A549 treated with Hydrocortisone at 1 μM for 4 hours (cell line): ENCODE measurements around the gene ZSCAN20. TPM values are rescaled to one million over a fixed set of nuclear protein-coding genes. Genes with fewer than 3 reads are reported as not detected.

Experiments
- total RNA-seq: library from RNA; stranded (reverse); fragments of 200-300 nt; extraction: Qiagen RNA extraction; gene quantifications from 5 replicates; pipeline ENCODE4 v1.2.3, GENCODE V29; 2022

ZSCAN20 gene
- 1.4 to 2.9 TPM (median 1.9 TPM) in 5 replicates for total RNA-seq

GRCh38 chr1:33472269-33472980 is at the start of gene ZSCAN20:
Gene ZSCAN20, plus strand, starts transcription at chr1:33472645. Its CDS starts 6,644 bp downstream, at chr1:33479289.

DNA sequence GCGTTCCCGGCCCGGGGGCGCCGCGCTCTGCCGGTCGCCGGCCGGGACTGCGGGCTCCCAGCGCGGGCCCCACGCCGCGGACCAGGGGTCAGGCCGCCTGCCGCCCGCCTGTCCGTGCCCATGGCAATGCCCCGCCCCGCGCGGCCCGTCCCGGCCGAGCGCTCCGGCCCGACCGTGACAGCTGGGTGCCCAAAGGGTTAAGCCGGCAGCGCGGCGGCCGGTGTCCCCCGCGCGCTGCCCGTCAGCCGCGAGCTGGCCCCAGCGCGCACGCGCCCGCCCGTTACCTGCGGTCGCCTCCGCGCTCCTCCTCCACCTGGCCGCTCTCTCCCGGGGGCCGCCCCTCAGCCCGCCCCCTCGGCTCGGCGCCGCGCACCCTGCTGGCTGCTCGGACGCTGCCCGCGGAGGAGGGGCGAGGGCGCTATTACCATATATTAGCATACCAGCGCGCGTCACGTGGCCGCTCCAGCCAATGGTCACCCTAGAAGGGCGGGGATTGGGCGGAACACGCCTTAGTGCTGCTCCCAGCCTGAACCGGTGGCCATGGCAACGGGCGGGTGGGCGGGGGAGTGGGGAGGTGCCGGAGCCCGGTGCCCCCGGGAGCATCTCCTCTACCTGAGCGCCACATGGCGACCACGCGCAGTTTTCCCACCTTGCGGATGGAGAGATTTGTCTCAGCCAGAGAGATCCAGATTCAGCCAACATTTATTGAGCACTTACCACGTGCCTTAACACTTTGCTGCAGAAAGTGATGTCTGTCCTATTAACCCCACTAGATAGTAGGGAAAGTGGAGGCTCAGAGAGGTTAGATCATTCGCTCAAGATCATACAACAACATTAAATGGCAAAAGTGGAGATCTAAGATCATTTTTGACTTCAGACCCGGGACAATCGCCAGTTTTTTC is 41.5 kb upstream of the ZSCAN20 start, which contains the start of gene PHC2:
TSS of gene PHC2 (minus strand) at position 404 of the 902 bp plus-strand sequence. CDS start 55,556 bp downstream, outside the sequence.

Other genes with a start within 250 kb of the ZSCAN20 start
- gene ZNF362, start 216.2 kb upstream of the ZSCAN20 start, total RNA-seq = 7.9 to 12.9 TPM (median 10.5 TPM) in 5 replicates
- not detected in 5 replicates for gene A3GALT2, start 151.5 kb upstream of the ZSCAN20 start, total RNA-seq
- gene PHC2, start 41.5 kb upstream of the ZSCAN20 start, total RNA-seq = 94.0 to 113 TPM (median 111 TPM) in 5 replicates